D341Med (cell line): ENCODE measurements around the gene NDC80.
"Not testable (repeated sequence)": the region's sequence is repeated elsewhere in the genome, so short reads cannot be mapped to it uniquely, and the experiment has no call there.

Experiments
- DNase-seq: peaks from one replicate; pipeline ENCODE4 v3.0.0; 2012; ENCODE audit warnings: low spot score

NDC80 gene

DNA sequence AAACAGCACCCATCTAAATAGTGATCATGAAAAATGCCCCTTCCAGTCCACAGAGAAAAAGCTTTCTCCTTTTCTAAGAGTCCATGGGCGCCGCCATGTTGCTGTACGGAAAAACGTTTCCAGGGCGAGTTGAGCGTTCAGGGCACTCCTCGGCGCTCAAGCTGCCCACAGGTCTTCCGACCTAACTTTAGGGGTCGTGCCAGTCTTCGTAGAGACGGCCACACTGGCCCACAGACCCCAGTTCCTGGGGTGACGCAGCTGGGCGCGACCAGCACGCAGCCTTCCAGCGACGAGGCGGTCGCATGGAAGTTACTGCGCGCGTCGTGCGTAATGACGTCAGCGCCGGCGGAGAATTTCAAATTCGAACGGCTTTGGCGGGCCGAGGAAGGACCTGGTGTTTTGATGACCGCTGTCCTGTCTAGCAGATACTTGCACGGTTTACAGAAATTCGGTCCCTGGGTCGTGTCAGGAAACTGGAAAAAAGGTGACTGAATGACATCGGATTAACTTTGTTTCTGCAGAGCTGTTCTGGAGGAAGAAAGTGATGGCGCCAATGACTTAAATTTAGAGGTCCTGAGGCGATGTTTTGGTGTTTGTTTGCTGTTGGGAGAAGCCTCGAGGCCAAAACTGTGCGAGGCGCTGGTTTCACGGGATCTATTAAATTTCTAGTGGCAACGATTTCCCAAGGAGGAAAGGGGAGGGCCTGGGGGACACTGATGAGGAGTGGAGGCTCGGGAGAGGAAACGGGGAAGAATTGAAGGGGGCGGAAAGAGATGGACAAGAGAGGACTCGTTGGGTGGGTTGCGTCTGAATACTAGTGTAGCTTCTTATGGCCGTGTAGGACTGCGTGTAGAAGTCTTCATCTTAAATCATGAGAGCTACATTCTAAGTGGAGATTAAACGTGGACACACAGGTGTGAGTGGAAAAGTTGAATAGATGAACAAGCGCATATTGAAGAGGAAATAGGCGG lies at the start of gene NDC80, which contains the start of gene METTL4:
NDC80 (plus strand) TSS at position 358 of the 971 bp plus-strand sequence. CDS start 1,429 bp downstream, outside the sequence.
METTL4 (minus strand) TSS at position 306 of the 971 bp plus-strand sequence. CDS start 4,289 bp downstream, outside the sequence.
- peak; percentile 97 for DNase-seq

- DNase-seq, result no peak
Observed at GRCh38 chr18:2522112-2522511, 49.2 kb upstream of the NDC80 start.

GRCh38 chr18:2524794-2525198 lies 46.6 kb upstream of the NDC80 start:
- DNase-seq, result not testable (repeated sequence)

DNA sequence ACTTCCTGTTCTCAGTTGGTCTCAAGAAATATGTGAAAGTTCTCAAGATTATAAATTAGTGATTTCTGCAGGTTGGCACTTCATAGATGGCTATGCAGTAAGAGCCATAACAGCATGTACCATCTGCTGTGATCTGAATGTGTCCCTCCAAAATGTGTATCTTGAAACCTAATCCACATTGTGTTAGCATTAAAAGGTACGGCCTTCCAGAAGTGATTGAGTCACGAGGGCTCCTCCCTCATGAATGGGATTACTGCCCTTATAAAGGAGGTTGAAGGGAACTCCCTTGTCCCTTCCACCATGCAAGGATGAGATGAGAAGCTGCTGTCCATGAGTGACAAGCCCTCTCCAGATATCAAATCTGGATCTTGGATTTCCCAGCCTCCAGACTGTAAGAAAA lies 45.0 kb upstream of the NDC80 start:
- no peak for DNase-seq

- DNase-seq, result no peak
Observed at GRCh38 chr18:2529154-2529553, 42.2 kb upstream of the NDC80 start.

DNA sequence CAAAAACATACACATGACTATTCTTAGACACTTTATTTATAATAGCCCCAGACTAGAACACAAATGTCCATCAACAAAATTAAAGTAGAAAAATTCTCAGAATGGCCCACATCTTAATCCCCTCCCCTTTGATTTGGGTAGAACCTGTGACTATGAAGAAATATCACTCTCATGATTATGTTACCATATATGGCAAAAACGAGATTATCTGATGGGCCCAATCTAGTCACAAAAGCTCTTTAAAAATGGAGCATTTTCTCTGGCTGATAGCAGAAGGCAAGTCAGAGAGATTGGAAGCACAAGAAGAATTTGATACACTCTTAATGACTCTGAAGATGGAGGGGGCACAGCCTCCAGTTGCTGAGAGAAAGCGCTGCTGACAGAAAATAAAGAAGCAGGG lies 39.6 kb upstream of the NDC80 start:
- no peak for DNase-seq

- DNase-seq, result no peak
Observed at GRCh38 chr18:2532797-2533196, 38.6 kb upstream of the NDC80 start.

DNA sequence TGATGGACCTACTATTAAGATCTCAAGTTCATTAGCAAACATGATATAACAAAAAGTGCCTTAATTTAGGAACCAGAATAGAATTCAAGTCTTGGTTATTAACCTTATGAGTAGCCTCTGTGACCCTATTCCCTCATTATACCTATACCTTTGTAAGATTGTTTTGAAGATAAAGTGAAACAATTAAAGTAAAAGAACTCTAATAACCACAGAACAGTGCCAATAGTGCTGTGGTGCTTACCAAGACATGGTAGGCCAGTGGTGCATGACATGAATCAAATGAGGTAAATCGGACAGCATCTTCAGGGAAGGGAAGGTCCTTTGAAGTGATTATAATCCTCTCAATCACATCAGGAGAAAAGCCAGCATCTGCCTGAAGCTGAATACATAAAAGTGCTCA lies 36.5 kb upstream of the NDC80 start:
- no peak for DNase-seq

GRCh38 chr18:2535419-2535910 lies 35.9 kb upstream of the NDC80 start:
- DNase-seq, result no peak

DNA sequence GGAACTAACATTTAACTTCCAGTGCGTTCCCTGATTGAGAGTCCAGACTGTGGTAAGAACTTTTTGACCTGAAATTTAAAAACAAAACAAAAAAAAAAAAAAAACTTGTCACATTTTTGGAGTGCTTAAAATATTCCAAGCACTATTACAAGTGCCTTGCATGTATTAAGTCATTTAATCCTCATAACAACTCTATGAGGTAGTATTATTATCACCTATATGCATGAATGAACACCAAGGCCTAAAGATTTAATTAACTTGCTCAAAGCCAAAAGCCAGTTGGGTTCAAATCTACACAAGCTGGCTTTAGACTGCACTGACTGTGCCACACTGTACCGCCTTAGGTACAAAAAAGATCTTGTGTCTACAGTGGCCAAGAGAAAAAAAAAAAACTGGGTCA lies 35.3 kb upstream of the NDC80 start:
- DNase-seq, result no peak

DNA sequence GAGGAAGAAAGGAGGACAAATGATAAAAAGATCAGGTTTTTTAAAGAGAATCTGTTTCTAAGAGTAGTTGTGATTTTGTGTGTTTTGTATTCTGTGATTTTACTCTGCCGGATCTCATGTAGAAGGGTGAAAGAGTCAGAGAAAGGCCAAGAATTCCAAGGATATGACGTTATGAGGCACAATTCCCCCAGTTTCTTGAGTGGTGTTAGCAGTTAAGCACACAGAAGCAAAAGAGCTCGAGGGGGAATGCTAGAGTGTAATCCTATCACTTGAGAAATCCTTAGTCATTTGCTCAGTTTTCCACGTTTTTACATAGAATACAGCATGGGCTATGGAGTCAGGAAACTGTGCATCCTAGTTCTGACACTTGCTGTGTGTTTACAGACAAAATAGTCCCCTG lies 34.9 kb upstream of the NDC80 start:
- no peak for DNase-seq

DNA sequence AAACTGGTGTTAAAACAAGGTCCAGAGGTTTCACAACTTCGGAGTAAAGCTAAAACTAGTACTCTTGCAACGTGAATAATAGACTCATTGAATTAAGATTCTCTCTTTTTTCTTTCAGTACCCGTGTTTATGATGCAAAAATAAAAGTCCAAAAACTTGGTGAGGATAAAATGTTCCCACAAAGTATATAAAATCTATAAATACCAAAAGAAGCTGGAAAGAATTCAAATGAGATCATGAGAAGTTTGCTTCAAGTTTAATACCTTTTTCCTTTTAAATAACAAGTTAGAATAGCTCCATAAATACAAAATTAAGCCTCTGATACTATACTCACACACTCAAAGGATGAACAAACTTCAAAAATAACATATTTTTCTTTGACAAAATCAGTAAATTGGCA lies 34.1 kb upstream of the NDC80 start:
- DNase-seq, result no peak

- DNase-seq, result no peak
Observed at GRCh38 chr18:2538236-2538635, 33.1 kb upstream of the NDC80 start.

GRCh38 chr18:2538844-2539243 lies 32.5 kb upstream of the NDC80 start:
- DNase-seq, result no peak

- DNase-seq, result no peak
Observed at GRCh38 chr18:2540575-2540974, 30.8 kb upstream of the NDC80 start.

GRCh38 chr18:2541925-2542563 lies 29.3 kb upstream of the NDC80 start:
- not testable (repeated sequence) for DNase-seq

DNA sequence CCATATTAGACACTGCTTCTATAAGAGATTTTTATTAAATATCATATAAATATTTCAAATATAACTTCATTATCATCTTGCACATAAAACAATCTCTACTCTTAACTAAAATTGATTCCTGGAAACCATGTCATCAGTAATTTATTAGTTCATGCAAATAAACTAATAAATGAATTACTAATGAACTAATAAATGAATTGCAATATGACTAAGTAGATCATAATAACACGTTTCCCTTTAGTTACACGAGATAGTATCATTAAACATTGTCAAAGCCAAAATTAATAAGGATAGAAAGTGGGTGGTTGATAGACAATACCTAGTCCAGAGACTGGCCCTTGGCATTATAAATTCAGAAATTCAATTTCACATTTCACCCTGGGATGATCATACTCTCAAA lies 26.2 kb upstream of the NDC80 start:
- DNase-seq, result no peak

GRCh38 chr18:2547477-2548087 lies 23.8 kb upstream of the NDC80 start:
- peak; percentile 50 for DNase-seq

DNA sequence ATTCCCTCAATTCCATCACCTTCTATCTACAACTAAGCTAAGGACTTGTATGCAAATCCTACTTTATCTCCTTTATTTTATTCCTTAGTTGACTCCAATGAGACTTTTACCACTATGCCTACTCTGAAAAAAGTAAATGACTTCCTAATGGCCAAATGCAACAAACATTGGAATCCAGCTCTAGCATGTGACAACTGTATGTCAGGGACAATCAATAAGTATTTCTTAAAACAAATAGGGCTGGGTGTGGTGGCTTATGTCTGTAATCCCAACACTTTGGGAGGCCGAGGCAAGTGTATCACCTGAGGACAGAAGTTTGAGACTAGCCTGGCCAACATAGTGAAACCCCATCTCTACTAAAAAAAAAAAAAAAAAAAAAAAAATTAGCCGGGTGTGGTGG lies 21.9 kb upstream of the NDC80 start:
- DNase-seq, result no peak

DNA sequence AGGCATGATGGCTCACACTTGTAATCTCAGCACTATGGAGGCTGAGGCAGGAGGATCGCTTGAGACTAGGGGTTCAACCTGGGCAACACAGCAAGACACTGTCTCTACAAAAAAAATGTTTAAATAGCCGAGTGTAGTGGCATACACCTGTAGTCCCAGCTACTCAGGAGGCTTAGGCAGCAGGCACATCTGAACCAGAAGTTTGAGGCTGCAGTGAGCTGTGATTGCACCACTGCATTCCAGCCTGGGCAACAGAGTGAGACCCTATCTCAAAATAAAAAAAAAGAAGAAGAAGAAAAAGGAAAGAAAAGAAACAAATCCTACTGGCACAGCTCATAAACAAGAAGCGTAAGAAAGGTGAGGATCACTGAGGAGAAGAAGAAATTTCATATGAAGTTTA lies 19.9 kb upstream of the NDC80 start:
- no peak for DNase-seq

GRCh38 chr18:2554696-2555095 lies 16.7 kb upstream of the NDC80 start:
- DNase-seq, result no peak

- DNase-seq, result no peak
Observed at GRCh38 chr18:2555895-2556294, 15.5 kb upstream of the NDC80 start.

GRCh38 chr18:2557536-2557935 lies 13.8 kb upstream of the NDC80 start:
- no peak for DNase-seq
